Measurements from ENCODE around the gene ZNF32. TPM values are rescaled to one million over a fixed set of nuclear protein-coding genes. Genes with fewer than 3 reads are reported as not detected.
"Not testable (repeated sequence)": the region's sequence is repeated elsewhere in the genome, so short reads cannot be mapped to it uniquely, and the experiment has no call there.

ZNF32 gene
- total RNA-seq, 1 donor from 2014 or later = 41.1 TPM

DNA sequence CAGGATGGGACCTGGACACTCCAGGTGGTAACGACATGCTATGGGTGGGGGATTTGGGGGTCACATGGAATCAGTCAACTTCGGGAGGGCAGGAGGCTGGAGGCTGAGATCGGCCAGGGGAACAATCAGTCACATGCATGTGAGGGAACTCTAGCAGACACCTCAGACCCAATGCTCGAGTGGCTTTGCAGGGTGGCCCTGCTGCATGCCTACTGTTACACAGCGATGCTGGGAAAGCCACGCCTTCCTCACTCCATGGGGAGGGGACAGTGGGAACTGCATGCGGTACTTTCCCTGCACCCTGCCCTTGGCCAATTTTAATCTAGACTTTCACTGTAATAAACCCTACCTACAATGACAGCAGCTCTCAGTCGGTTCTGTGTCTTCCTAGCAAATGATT, 6.6 kb upstream of the ZNF32 start:
- no peak for DNase-seq (ENCODE audit: low spot score)
- intact Hi-C loops (cut with DNase I) = no loop called here
- ATAC-seq = no peak

DNA sequence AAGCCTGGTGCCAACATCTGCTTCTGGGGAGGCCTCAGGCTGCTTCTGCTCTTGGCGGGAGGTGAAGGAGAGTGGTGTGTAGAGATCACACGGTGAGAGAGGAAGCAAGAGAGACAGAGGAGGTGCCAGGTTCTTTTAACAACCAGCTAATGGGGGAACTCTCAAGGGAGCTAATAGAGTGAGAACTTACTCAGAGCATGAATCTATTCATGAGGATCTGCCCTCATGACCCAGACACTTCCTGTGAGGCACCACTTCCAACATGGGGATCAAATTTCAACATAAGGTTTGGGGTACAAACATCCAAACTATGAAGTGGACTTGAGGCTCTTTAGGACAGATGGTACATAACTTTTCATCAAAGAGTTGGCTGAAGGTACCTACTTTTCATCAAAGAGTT, 5.1 kb upstream of the ZNF32 start:
- ATAC-seq (no peak), DNase-seq (ENCODE audit: low spot score) (no peak)
- intact Hi-C loops (cut with DNase I) = no loop called here

DNA sequence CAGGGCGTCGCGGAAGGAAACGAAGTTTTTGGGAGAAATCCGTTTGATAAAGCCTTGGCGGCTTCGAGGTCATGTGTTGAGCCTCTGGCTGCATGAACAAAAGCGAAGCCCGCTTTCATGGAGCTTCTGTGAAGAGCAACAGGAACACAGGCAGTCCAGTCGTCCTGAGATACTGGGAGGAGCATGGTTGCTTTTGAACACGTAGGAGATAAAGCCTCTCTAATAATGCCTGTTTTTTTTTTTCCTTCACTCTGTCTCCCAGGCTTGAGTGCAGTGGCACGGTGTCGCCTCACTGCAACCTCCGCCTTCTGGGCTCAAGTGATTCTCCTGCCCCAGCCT, 473 bp upstream of the ZNF32 start:
- DNase-seq (ENCODE audit: low spot score) = no peak
- intact Hi-C loops (cut with DNase I) = no loop called here
- peak; percentile 48 for ATAC-seq

DNA sequence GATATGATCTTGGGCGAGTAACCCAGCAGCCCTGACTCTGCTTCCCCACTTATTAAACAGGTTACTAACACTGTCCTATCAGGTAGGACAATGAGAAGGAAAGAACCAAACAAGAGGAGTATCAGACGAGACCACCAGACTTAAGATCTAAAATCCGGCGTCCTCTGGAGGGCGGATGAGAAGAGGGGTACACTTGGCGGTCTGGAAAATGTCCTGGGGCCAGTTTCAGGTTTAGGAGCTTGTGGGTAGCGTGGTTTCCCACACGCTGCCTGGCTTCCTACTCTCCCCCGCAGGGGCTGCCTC, 635 bp downstream of the ZNF32 start:
- no peak for DNase-seq (ENCODE audit: low spot score)
- intact Hi-C loops (cut with DNase I) = no loop called here
- no peak for ATAC-seq

DNA sequence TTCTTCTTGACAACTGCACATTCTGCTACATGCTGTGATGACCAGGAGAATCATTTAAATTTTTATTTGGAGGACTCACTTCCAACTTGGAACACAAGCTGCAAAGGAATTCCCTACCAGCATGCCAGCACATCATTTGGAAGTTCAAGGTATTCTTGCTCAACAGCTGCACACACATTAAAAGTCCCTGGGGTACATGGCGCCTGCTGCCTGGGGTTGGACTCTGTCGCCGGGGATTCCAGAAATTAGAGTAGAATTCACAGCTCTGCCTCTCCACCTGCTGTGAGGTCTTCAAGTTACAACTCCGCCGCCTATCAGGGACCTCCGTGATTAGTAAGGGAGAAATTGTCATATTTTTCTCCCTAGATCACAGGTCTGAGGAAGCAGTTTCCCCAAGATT, 1.1 kb downstream of the ZNF32 start:
- intact Hi-C loops (cut with DNase I) = no loop called here
- no peak for DNase-seq (ENCODE audit: low spot score)
- no peak for ATAC-seq

DNA sequence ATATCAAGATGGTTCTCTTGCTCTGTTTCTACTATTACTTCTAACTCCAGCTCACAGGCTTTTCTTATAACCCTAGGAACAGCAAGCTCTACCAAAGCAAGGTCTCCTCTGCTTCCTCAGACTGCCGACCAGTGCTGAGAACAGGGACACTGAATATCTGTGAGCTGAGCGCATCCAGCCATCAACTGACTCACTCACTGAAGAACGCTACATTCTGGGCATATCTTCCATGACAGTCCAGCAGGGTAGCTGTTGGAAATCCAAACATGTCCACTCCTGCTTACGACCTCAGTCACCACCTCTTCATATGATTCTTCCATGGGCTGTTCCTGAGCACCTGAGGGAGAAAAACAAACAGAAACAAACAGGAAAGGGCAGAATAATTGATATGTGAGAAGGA, 2.8 kb downstream of the ZNF32 start:
- DNase-seq (ENCODE audit: low spot score) (no peak), ATAC-seq (no peak)
- intact Hi-C loops (cut with DNase I) = no loop called here

DNA sequence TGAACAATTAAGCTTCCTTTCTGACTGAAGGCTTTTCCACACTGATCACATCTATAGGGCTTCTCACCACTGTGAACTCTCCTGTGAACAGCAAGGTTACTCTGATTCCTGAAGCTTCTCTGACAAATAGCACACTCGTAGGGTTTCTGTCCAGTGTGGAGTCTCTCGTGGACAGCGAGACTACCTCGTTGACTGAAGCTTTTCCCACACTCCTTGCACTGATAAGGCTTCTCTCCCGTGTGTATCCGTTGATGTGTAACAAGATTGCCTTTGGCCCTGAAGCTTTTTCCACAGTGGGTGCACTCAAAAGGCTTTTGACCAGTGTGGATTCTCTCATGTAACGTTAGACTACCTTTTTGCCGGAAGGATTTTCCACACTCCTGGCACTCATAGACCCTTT, 4.4 kb downstream of the ZNF32 start:
- intact Hi-C loops (cut with DNase I) = loop anchor here (1.0 kb wide), 1 partner anchor 26 kb away; no protein-coding TSS in a partner anchor
- ATAC-seq = no peak
- no peak for DNase-seq (ENCODE audit: low spot score)

DNA sequence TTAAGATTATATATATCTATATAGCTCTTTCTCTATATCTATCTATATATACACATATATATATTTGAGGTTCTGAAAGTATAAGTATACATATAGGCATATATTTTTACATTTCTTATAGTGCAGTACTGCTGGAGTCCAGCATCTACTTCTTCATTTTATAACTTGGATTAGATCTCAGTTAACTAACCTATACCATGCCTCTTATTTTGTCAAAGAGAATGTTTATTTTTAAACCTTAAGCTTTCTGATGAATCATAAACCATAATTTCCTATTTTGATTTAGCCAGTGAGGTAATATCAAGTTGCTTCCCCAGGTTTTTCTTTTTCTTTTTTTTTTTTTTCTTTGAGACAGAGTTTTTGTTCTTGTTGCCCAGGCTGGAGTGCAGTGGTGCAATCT, 8.1 kb downstream of the ZNF32 start:
- DNase-seq (ENCODE audit: low spot score) = no peak
- intact Hi-C loops (cut with DNase I) = no loop called here
- ATAC-seq = no peak

DNA sequence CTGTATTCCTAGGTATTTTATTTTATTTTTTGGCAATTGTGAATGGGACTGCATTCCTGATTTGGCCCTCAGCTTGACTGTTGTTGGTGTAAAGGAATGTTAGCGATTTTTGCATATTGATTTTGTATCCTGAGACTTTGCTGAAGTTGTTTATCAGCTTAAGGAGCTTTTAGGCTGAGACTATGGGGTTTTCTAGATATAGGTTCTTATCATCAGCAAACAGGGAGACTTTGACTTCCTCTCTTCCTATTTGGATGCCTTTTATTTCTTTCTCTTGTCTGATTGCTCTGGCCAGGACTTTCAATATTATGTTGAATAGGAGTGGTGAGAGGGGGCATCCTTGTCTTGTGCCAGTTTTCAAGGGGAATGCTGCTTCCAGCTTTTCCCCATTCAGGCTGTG, 12.9 kb downstream of the ZNF32 start:
- DNase-seq (ENCODE audit: low spot score); ATAC-seq; intact Hi-C loops (cut with DNase I): not testable (repeated sequence)

DNA sequence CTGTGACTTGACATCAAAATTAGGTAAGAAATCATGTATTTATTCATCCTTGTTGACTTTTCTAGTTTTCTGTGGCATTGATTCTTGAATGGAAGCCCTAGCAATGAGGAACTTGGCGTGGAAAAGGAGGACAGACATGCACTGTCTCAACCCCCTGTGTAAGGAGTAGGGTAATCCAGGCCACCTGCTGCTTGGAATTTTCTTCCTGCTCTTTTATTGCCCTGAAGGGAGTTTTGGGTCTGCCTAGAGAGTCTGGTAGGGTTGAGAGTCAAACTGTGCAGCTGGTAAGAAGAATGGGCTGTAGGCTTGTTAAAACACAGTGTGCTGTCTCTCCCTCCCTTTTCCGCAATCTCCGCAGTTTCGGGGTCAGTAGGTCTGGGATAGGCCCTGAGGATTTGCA, 19.7 kb downstream of the ZNF32 start:
- DNase-seq (ENCODE audit: low spot score) (no peak), ATAC-seq (no peak)
- intact Hi-C loops (cut with DNase I) = no loop called here

DNA sequence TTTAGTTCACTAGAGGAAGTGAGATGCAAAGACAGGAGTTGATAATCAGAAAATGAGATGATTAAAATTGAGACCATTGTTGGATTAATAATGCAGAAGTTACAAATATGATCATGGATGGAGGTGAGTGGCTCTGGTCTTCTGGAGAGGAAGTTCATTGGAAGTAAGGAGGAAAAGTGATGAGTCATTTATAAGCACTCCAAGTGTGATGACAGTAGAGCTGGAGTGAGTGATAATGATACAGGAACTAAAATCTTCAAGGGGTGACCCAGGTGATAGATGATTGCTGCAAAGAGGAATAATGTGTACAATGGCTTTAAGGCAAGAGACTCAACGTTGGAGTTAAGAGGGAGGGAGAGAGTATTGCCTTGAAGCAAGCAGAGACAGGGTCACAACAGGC, 20.7 kb downstream of the ZNF32 start:
- no peak for ATAC-seq
- no peak for DNase-seq (ENCODE audit: low spot score)
- intact Hi-C loops (cut with DNase I) = no loop called here

DNA sequence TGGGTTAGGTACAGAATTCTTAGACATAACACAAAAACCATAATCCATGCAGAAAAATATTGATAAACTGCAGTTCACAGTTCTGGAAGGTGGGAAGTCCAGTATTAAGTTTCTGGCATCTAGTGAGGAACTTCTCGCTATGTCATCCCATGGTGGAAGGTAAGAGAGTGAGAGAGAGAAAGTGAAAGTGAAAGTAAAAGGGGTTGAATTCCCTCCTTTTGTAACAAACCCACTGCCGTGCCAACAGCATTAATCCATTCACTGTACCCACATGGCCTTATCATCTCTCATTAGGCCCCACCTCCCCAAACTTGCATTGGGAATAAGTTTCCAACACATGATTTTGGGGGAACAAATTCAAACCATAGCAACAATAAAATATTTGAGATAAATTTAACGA, 25.3 kb downstream of the ZNF32 start:
- DNase-seq (ENCODE audit: low spot score) = no peak
- intact Hi-C loops (cut with DNase I) = no loop called here
- no peak for ATAC-seq

DNA sequence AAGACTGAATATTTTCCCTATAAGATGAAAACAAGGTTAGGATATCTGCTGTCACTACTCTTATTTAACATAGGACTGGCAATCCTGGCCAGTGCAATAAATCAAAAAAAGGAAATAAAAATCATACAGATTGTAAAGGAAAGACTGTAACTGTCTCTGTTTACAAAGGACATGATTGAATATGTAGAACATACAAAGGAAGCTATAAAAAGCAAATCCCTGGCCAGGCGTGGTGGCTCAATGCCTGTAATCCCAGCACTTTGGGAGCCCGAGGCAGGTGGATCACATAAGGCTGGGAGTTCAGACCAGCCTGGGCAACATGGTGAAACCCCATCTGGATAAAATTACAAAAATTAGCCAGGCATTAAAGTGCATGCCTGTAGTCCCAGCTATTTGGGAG, 26.6 kb downstream of the ZNF32 start:
- DNase-seq (ENCODE audit: low spot score) (no peak), ATAC-seq (no peak)
- intact Hi-C loops (cut with DNase I) = no loop called here

DNA sequence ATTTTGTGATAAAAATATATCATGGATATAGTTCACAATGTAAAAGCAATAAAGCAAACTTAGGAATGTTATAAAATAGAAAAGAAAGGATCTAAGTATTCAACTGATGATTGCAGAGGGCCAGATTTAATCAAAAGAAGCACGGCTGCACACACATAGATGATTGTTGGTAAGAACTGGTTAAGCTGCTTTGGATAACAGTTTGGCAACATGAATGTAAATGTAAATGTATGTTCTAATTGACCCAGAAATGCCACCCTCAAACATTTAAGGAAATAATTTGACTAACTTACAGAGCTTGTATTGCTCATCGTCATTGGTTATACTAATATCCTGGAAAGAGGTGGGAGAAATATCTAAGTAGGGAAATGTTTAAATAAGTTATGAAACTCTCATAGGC, 29.3 kb downstream of the ZNF32 start:
- ATAC-seq = no peak
- DNase-seq (ENCODE audit: low spot score) = no peak
- intact Hi-C loops (cut with DNase I) = no loop called here

DNA sequence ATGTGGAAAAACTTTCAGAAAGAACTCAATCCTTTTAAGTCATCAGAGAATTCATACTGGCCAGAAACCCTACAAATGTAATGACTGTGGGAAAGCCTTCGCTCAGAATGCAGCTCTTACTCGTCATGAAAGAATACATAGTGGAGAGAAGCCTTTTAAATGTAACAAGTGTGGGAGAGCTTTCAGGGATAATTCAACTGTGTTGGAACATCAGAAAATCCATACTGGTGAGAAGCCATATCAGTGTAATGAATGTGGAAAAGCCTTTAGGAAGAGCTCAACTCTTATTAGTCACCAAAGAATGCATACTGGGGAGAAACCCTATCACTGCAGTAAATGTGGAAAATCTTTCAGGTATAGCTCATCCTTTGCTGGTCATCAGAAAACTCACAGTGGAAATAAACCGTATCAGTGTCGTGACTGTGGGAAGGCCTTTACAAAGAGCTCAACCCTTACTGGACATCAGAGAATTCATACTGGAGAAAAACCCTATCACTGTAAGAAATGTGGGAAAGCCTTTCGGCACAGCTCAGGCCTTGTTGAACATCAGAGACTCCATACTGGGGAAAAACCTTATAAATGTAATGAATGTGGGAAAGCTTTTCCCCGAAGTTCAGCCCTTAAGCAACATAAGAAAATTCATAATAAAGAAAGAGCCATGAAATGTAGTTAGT, 31.8 kb downstream of the ZNF32 start:
- intact Hi-C loops (cut with DNase I) = no loop called here
- ATAC-seq (no peak), DNase-seq (ENCODE audit: low spot score) (no peak)

DNA sequence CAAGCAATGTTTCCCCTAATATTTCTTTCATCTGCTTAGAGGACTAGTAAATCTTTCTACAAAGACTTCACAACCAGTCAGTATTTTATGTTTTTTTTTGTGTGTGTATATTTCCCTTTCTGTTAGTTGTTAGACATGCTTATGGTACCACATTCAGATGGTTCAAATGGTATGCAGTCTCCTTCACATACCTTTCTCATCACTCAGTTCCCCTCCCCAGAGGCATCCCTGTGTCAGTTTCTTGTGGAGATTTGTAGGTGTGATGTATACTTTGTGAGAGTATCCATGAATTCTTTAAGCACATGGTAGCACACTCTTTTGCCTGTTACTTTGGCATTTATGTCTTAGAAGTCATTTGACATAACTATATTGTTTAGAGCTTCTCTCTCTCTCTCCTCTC, 38.0 kb downstream of the ZNF32 start:
- ATAC-seq (no peak), DNase-seq (ENCODE audit: low spot score) (no peak)
- intact Hi-C loops (cut with DNase I) = no loop called here

DNA sequence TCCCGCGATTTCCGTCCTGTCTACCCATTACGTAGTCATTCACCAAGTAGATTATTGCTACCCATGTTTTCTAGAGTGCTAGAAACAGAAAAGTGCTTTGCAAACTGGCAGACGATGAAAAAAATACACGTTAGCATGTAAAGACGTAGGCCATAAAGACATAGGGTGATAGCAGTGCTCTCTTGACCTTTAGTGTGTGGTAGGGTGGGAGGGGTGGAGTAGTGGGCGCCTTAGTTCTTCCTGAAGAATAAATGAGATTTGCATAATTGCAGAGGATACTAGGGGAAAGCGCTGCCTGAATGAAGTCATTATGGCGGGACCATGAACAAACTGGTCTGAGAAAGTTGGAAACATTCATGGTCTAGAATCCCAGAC, 41.5 kb downstream of the ZNF32 start:
- intact Hi-C loops (cut with DNase I) = no loop called here
- DNase-seq (ENCODE audit: low spot score) (no peak), ATAC-seq (no peak)

DNA sequence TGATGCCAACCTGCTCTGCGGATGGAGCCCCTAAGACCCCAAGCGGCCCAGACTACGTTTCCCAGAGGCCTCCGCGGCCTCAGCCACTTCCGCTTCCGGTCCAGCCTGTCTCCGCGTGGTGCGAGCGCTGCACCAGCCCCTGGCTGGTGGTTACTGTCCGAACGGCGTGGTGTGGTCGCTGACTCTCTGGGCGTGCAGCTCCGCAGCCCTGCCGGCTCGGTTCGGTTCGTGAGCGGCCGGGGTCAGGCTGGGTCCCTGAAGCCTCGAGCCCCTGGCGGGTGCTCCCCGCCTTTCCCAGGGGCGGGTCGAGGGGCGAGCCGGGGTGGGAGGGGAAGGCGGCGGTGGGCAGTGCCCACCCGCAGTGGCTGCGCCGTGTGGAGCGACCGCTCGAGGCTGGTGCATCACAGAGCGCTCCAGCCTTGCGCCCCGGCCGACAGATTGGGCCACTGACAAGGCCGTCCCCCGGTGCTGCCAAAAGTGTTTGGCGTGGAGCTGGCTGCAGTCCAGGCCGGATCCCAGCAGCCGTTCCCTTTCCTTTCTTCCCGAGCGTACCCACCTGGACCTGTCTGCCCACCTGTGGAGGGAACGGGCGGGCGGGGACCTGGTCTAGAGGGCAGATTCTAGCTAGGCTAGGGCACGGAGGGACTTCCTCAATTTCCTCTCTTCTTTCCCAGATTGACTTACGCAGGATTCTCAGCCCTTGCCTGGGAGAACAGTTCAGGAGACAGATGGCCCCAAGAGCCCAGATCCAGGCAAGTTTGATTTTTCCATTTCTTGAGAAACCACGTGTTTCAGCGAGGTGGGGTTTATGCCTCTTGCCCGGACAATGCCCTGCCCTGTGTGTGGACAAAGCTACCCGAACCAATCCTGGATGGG, 42.1 kb downstream of the ZNF32 start, which contains the start of gene ZNF485:
Gene ZNF485, plus strand, starts transcription at position 116 of the 876 bp plus-strand sequence. Its CDS starts 613 bp downstream, at position 729.
- ATAC-seq (peak; percentile 97), DNase-seq (ENCODE audit: low spot score) (peak; percentile 86)
- intact Hi-C loops (cut with DNase I) = no loop called here

DNA sequence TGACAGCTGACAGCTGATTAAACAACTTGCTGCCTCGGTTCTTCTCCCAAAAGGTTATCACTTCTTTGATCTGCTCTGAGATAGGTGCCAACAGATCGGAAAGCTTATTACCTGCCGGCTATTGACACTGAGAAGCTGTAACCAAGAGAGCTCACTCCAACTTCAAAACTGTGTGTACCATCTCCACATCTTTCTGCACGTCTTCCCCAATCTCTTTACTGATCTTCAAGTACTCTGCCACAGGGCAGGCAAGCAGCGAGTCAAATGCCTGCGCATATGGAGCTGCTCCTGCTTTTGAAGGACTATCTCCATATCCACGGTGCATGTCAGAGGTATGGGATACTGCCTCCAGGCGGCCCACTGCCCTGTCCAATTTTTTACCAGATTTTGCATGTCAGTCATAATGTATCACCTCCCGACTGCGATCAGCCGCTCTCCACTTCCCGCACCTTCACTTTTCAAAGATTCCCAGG, 42.8 kb downstream of the ZNF32 start:
- ATAC-seq (peak; percentile 54), DNase-seq (ENCODE audit: low spot score) (no peak)
- intact Hi-C loops (cut with DNase I) = no loop called here

DNA sequence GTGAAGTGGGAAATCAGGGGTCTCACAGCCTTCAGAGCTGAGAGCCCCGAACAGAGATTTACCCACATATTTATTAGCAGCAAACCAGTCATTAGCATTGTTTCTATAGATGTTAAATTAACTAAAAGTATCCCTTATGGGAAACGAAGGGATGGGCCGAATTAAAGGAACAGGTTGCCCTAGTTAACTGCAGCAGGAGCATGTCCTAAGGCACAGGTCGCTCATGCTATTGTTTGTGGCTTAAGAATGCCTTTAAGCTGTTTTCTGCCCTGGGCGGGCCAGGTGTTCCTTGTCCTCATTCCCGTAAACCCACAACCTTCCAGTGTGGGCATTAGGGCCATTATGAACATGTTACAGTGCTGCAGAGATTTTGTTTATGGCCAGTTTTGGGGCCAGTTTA, 47.1 kb downstream of the ZNF32 start:
- ATAC-seq; intact Hi-C loops (cut with DNase I); DNase-seq (ENCODE audit: low spot score): not testable (repeated sequence)

DNA sequence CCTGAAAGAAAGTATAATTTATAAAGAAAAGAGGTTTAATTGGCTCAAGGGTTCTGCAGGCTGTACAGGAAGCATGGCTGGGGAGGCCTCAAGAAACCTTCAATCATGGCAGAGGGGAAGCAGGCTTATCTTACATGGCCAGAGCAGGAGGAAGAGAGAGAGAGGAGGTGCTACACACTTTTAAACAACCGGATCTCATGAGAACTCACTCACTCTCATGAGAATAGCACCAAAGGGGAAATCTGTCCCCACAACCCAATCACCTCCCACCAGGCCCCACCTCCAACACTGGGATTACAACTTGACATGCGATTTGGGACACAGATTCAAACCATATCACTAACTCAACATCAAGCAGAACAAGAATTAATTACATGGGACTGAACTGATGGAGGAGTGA, 49.3 kb downstream of the ZNF32 start:
- DNase-seq (ENCODE audit: low spot score) = no peak
- ATAC-seq = no peak
- intact Hi-C loops (cut with DNase I) = no loop called here
